ENCODE results near the gene NEURL1. TPM values are rescaled to one million over a fixed set of nuclear protein-coding genes. Genes with fewer than 3 reads are reported as not detected.

The NEURL1 gene
- total RNA-seq, 2 experiments from 2014 or later, result 1.1 to 1.6 TPM

DNA sequence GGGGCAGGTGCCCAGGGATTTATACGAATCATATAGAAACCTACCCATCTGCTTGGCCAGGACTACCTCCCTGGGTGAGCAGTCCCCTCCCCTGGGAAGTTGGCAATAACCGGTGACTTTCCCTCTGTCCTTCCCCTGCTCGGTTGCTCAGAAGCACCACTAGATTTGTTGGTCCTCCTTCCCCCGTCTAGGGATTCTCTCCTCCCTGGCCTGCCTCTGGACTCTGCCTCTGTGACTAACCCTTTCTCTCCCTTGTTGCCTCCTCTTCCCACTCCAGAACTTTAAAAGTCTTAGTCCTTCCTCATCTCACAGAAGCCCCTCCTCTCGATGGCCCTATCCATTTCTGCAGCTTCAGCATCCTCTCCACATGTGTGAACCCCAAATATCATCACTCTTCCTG is 24.3 kb upstream of the NEURL1 start:
- Mint-ChIP-seq H3K9me3 (peaks cover 7% of the 10 kb centered on the region), H3K36me3 (ENCODE audit: low read depth) (peaks cover 16% of the 10 kb centered on the region), H3K4me3 (no peak overlapping the region), H3K27ac (peak overlapping the region; percentile 97), H3K27me3 (peaks cover 3% of the 10 kb centered on the region), H3K4me1 (peaks cover 75% of the 10 kb centered on the region)
- ChIA-PET CTCF (interaction anchor here (1.0 to 1.8 kb wide), 2 partner anchors 14 to 18 kb away, joined by 3 to 12 read pairs; no protein-coding TSS in a partner anchor), POLR2A (no interaction called here)
- DNase-seq, result no peak

GRCh38 chr10:103470761-103471653 is 22.5 kb upstream of the NEURL1 start:
- Mint-ChIP-seq H3K4me3 (peak overlapping the region; percentile 60), H3K9me3 (peaks cover 9% of the 10 kb centered on the region), H3K27ac (peak overlapping the region; percentile 97), H3K4me1 (peaks cover 74% of the 10 kb centered on the region), H3K36me3 (ENCODE audit: low read depth) (peaks cover 16% of the 10 kb centered on the region), H3K27me3 (peaks cover 3% of the 10 kb centered on the region)
- ChIA-PET CTCF (interaction anchor here (0.9 to 2.0 kb wide), 8 partner anchors 11 to 75 kb away, joined by 3 to 12 read pairs (median 4); partner anchors contain the start of genes ATP5MK, CALHM1 and PDCD11), POLR2A (no interaction called here)
- DNase-seq, result peak; percentile 88

DNA sequence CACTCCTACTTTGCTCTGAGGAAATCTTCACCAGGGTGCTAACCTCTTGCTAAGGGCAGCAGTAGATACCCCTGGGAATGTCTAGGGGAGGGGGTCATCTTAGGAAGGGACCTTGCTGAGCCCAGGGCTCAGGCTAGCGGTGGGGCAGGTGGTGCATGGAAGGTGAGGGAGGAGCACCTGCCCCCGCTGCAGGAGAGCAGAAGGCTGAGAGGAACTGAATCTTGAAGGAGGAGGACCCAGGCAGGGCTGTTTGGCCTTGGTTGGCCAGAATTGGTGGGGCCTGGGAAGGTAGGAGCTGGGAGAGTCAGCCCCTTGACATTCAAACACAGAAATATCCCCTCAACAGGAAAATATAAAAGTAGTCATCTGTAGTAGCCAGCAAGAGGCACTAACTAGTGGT is 21.5 kb upstream of the NEURL1 start:
- Mint-ChIP-seq H3K27me3 (peaks cover 3% of the 10 kb centered on the region), H3K36me3 (ENCODE audit: low read depth) (peaks cover 16% of the 10 kb centered on the region), H3K9me3 (peaks cover 9% of the 10 kb centered on the region), H3K4me3 (peak overlapping the region; percentile 60), H3K27ac (peak overlapping the region; percentile 97), H3K4me1 (peaks cover 73% of the 10 kb centered on the region)
- no peak for DNase-seq
- POLR2A ChIA-PET, result interaction anchor here (1.0 kb wide), 1 partner anchor 21 kb away, joined by 3 read pairs; no protein-coding TSS in a partner anchor
- CTCF ChIA-PET, result interaction anchor here (0.8 to 2.0 kb wide), 8 partner anchors 9 to 76 kb away, joined by 3 to 6 read pairs (median 4); partner anchors contain the start of genes ATP5MK, CALHM1, CALHM2 and PDCD11

DNA sequence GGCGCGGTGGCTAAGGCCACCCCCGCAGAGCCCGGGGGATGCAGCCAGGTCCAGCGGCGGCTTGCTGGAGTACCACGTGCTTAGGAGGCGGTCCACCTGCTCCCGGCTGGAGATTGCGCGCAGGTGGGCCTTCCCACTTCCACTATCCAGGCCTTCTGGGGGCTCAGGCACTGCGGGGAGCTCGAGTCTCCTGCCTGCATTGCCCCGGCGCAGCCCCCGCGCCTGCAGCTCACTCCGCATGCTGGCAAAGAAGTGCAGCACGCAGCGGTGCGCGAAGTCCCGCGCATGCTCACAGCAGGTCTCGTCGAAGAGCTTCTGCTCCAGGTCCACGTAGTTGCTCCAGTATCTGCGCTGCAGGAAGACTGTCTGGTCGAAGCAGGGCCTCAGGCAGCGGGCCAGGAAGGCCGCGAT is 20.2 kb upstream of the NEURL1 start:
- Mint-ChIP-seq H3K36me3 (ENCODE audit: low read depth) (peaks cover 16% of the 10 kb centered on the region), H3K4me1 (peaks cover 68% of the 10 kb centered on the region), H3K27ac (peak overlapping the region; percentile 75), H3K27me3 (peaks cover 3% of the 10 kb centered on the region), H3K4me3 (no peak overlapping the region), H3K9me3 (peaks cover 9% of the 10 kb centered on the region)
- DNase-seq, result no peak
- ChIA-PET POLR2A (no interaction called here), CTCF (no interaction called here)

DNA sequence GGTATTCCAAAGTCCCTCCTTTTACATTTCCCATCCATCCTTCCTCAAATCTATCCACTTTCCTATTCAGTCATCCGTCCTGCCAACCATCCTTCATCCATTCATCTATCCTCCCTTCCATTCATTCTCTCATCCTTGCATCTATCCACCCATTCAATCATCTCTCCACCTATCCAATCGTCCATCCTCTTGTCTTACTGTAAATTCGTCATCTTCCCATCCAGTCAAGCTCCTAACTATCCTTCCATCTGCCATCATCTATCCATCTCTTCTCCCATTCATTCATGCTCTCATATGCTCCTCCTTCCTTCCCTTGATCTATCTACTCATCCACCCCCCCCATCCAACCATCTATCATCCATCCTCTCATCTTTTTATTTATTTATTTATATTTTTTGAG is 19.4 kb upstream of the NEURL1 start:
- POLR2A ChIA-PET, result no interaction called here
- Mint-ChIP-seq H3K4me1 (peaks cover 67% of the 10 kb centered on the region), H3K4me3 (no peak overlapping the region)

GRCh38 chr10:103475437-103475836 is 18.1 kb upstream of the NEURL1 start:
- Mint-ChIP-seq H3K36me3 (ENCODE audit: low read depth) (peaks cover 7% of the 10 kb centered on the region), H3K4me3 (no peak overlapping the region), H3K27me3 (no peaks in the 10 kb centered on the region), H3K9me3 (peaks cover 2% of the 10 kb centered on the region), H3K4me1 (peaks cover 58% of the 10 kb centered on the region), H3K27ac (peak overlapping the region; percentile 70)
- CTCF ChIA-PET, result interaction anchor here (0.8 to 3.9 kb wide), 6 partner anchors 9 to 60 kb away, joined by 3 to 16 read pairs (median 4); partner anchors contain the start of gene CALHM2
- no peak for DNase-seq
- POLR2A ChIA-PET, result no interaction called here

More for the DNA sequence above, 19.4 kb upstream of the NEURL1 start:
- peaks cover 9% of the 10 kb centered on the region for H3K9me3 Mint-ChIP-seq
- CTCF ChIA-PET, result interaction anchor here (0.6 to 1.3 kb wide), 3 partner anchors 23 to 1267 kb away, joined by 3 read pairs; no protein-coding TSS in a partner anchor
- peaks cover 3% of the 10 kb centered on the region for H3K27me3 Mint-ChIP-seq
- H3K27ac Mint-ChIP-seq, result peak overlapping the region; percentile 4
- H3K36me3 Mint-ChIP-seq (ENCODE audit: low read depth), result peaks cover 16% of the 10 kb centered on the region
- DNase-seq, result no peak

GRCh38 chr10:103476046-103476768 is 17.3 kb upstream of the NEURL1 start:
- no peaks in the 10 kb centered on the region for H3K27me3 Mint-ChIP-seq
- CTCF ChIA-PET, result interaction anchor here (1.0 to 3.9 kb wide), 13 partner anchors 10 to 558 kb away, joined by 3 to 16 read pairs (median 5); partner anchors contain the start of genes ATP5MK, CALHM2, CNNM2 and NEURL1
- H3K9me3 Mint-ChIP-seq, result peaks cover 2% of the 10 kb centered on the region
- H3K27ac Mint-ChIP-seq, result peak overlapping the region; percentile 69
- H3K4me1 Mint-ChIP-seq, result peaks cover 54% of the 10 kb centered on the region
- POLR2A ChIA-PET, result no interaction called here
- no peaks in the 10 kb centered on the region for H3K36me3 Mint-ChIP-seq (ENCODE audit: low read depth)
- no peak for DNase-seq
- H3K4me3 Mint-ChIP-seq, result no peak overlapping the region

DNA sequence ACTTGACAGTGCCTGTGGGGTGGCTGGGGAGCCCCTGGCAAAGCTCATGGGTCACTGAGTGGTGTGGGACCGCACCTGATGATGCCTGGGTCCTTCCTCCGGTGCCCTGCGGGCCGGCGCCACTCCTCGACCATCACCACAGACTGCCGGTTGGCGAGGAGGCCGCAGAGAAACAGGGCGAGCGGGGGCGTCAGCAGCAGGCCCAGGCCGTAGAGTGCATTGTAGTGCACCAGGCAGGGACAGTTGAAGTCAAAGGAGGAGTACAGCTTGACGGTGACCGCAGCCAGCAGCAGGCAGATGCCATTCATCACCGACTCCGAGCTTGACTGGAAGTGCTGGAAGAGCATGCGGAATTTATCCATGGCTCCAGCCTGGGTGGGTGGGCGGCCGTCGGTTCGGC is 14.8 kb upstream of the NEURL1 start:
- H3K27ac Mint-ChIP-seq, result peak overlapping the region; percentile 25
- H3K36me3 Mint-ChIP-seq (ENCODE audit: low read depth), result no peaks in the 10 kb centered on the region

GRCh38 chr10:103479135-103479534 is 14.4 kb upstream of the NEURL1 start, which contains the start of gene CALHM3:
Gene CALHM3 (minus strand): TSS chr10:103479240. CDS start chr10:103479032, 208 bp downstream.
- no peaks in the 10 kb centered on the region for H3K27me3 Mint-ChIP-seq
- peak within 1 kb of the TSS; percentile 25 for H3K27ac Mint-ChIP-seq
- H3K36me3 Mint-ChIP-seq (ENCODE audit: low read depth), result no peaks in the 10 kb centered on the region
- H3K4me3 Mint-ChIP-seq, result no peak within 1 kb of the TSS
- H3K4me1 Mint-ChIP-seq, result peaks cover 42% of the 10 kb centered on the region
- peaks cover 2% of the 10 kb centered on the region for H3K9me3 Mint-ChIP-seq
- ChIA-PET POLR2A (no interaction called here), CTCF (interaction anchor here (1.3 to 1.7 kb wide), 2 partner anchors 53 to 62 kb away, joined by 3 to 5 read pairs; no protein-coding TSS in a partner anchor)
- DNase-seq, result no peak

More for the DNA sequence above, 14.8 kb upstream of the NEURL1 start:
- Mint-ChIP-seq H3K4me3 (no peak overlapping the region), H3K4me1 (peaks cover 46% of the 10 kb centered on the region), H3K9me3 (peaks cover 2% of the 10 kb centered on the region), H3K27me3 (no peaks in the 10 kb centered on the region)
- no peak for DNase-seq
- ChIA-PET POLR2A (no interaction called here), CTCF (interaction anchor here (1.3 to 3.9 kb wide), 3 partner anchors 26 to 61 kb away, joined by 3 to 16 read pairs (median 5); partner anchors contain the start of gene CALHM2)

DNA sequence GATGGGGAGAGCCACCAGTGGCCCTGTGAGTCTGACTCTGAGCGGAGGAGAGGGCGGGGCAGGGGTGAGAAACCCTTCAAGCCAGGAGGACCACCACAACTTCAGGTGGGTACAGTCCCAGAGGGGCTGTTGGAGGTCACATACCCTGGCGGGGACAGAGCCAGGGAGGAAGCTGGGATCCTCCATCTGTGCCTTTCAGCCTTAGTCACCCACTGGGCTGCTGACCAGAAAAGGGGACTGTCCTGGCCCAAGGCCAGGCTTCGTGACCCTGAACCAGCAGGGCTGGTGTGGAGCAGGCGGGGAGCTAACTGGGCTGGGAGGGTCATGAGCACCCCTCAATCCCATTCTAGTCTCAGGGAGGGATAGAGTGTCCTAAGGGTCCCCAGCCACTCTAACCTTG is 13.0 kb upstream of the NEURL1 start:
- no peak for DNase-seq
- no peaks in the 10 kb centered on the region for H3K36me3 Mint-ChIP-seq (ENCODE audit: low read depth)
- peaks cover 34% of the 10 kb centered on the region for H3K4me1 Mint-ChIP-seq
- no peak overlapping the region for H3K4me3 Mint-ChIP-seq
- no peaks in the 10 kb centered on the region for H3K9me3 Mint-ChIP-seq
- ChIA-PET CTCF (interaction anchor here (0.8 to 1.8 kb wide), 10 partner anchors 8 to 75 kb away, joined by 3 to 5 read pairs (median 4); no protein-coding TSS in a partner anchor), POLR2A (no interaction called here)
- H3K27ac Mint-ChIP-seq, result peak overlapping the region; percentile 62
- H3K27me3 Mint-ChIP-seq, result no peaks in the 10 kb centered on the region

DNA sequence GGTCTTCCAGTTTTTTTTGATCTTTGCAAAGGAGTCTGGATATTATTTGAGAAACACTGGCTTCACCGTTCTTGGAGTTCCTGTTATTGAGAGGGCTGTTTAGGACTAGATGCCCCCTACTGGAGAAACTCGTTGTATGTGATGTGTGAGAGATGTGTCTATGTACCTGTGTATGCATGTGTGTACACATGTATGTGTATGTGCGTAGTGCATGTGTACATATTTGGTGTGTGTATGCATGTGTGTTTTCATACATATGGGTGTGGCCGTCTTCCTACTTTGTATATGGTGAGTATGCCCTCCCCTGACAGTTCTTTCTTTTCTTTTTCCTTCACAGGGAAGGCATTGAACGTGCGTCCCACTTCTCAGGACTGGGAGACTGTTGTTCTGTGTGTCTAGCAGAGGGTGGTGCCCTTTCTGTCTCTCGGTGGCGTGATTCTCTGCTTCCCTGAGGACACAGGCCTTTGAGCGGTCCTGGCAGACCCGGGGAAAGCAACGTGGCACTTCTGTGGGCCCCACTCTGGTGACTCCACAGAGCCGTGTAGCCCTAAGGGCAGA is 11.5 kb upstream of the NEURL1 start:
- Mint-ChIP-seq H3K36me3 (ENCODE audit: low read depth) (no peaks in the 10 kb centered on the region), H3K27ac (peak overlapping the region; percentile 22), H3K27me3 (peaks cover 2% of the 10 kb centered on the region), H3K9me3 (no peaks in the 10 kb centered on the region), H3K4me1 (peaks cover 26% of the 10 kb centered on the region), H3K4me3 (no peak overlapping the region)
- ChIA-PET POLR2A (no interaction called here), CTCF (interaction anchor here (0.8 to 1.4 kb wide), 4 partner anchors 10 to 65 kb away, joined by 3 to 4 read pairs (median 4); no protein-coding TSS in a partner anchor)
- DNase-seq, result peak; percentile 74

All from activated CD4-positive, alpha-beta T cell treated with anti-CD3 and anti-CD28 coated beads, Interleukin-2, amount 10 ng/mL, durations not matched to agents 7 days and 5 days (primary cell).